ENCODE results near the gene MAP4K2.

The MAP4K2 gene

DNA sequence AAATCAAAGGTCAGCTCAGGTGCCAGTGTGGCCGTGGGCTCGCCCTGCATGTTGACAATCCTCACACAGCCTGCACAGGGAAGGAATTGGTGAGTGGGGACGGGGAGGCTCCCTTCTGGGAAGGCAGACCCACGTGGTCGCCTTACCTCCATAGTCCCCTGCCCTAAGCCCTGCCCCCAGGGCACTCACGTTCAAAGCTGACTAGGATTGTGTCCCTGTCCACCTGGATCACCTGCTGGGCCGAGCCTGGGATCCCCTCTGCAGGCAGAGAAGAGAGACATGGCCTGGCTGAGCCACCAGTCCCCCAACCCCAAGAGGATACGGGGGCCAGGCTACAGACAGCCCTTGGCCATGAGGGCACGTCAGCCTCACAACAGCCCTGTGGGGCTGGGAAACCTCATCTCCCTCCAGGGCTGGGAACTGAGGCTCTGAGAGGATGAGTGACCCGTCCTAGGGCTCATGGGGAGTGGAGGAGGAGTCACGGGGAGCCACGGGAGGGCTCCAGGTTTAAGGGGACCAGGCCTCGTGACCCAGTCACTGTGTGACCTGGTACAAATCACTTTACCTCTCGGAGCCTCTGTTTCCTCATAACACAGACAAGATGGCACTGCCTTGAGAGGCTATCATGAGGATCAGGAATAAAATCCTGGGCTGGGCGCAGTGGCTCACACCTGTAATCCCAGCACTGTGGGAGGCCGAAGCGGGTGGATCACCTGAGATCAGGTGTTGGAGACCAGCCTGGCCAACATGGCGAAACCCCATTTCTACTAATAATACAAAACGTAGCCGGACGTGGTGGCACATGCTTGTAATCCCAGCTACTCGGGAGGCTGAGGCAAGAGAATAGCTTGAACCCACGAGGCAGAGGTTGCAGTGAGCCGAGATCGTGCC lies 12.6 kb downstream of the MAP4K2 start:
- DNase-seq, result no peak

DNA sequence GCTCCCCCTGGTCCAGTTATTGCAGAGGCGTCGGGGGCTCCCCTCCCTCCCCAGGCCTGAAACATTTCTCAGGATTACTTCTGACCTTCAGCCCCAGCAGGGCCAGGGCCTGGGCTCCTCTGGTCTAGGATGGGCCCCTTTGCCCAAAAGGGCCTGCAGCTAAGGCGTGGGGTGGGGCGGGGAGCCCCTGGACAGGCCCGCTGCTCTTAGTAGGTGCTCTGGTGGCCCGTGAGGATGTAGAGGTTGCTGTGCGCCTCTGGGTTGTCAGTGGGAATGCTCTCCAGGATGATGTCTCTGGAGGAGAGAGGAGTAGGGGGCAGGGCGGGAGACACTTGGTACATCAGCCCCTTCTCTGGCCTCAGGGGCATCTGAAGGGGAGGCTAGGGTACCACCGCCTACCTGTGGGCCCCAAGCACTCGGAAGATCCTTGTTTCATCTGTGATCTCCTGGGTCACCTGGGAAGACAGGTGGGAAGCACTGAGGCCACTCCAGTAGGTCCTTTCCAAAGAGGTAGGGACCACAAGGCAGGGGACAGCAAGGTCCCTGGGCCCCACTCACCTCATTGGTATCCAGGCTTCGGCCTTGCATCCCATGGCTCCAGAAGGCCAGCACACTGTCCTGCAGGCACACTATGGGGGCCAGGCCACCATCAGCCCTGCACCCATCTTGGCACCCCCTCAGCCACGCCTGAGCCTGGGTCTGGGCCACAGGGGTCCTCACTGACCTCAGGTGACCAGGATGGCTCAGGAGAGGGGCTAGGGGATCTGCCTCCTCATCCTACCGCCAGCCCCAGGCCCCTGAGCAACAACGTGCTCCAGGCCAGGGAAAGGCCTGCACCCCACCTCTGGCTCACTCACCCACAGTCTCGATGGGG lies 13.4 kb downstream of the MAP4K2 start:
- DNase-seq, result no peak

DNA sequence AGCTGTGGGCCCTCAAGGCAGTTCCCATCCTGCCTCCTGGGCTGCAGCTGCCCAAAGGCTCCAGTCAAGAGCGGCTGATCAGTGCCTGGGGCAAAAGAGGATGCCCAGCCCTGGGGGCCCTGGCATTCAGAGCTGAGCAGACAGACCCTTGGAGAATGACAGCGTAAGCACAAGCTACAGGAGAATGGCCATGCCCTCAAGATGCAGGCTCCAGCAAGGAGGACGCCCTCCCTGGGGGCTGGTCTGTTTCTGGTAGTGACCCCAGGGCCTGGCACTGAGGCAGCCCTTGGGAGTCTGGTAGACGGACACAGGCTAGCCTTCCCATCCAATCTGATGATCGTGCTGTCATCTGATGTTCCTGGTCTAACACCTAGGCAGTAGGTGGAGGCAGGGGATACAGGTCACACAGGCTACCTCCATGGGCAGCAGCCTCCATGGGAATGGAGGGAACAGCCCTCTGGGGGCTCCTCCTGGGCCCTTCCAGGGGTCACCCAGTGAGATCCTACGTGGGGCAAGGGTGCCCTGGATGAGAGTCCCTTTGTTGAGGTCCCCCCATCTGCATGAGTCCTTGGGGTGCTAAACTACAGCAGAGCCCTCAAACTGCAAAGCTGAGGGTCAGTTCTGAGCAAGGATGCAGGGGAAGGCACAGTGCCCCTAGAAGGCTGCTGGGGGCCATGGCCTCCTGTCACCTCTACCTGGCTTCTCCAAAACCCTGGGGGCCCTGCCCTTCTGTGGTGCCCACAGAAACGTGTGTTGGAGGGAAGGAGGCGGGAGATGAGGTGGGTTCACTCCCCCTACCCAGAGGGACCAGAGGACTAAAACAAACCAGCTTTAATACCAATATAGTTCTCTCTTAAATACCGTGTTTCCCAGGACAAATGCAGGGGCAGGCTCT lies 14.4 kb downstream of the MAP4K2 start:
- no peak for DNase-seq

DNA sequence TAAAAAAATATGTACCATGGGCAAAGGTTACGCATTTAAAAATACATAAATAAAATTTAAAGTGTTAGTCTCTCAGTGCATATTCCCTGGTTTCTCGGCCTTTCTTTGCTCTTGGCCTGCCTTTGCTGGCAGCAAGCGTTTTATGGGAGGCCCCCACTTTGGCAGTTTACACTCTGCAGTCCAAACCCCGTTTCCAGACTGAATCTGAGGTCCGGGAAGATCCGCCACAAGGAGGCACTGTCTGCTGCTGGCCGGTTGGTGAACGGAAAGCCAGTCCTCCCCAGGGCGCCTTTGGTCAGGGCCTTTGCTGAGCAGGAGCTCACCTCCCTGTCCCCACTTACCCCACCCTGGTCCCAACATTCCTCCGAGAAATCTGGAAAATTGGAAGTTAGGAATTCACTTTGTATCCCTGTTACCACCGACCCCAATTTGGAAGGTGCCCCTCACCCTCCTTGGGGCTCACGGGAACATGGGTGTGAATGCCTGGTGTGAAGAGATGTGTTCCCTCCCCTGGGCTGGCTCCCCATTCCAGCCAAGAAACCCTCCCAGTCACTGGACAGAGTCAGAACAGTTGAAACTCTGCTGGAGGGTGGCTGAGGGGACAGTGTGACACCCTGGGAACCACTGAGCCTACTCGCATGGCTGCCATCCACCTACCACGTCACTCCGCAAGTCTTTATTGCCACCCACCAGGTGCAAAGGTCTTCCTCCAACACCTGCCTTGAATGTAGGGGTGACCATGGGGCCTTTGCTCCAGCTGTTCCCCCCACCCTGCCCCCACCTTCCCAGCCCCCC lies 15.3 kb downstream of the MAP4K2 start:
- peak; percentile 61 for DNase-seq

DNA sequence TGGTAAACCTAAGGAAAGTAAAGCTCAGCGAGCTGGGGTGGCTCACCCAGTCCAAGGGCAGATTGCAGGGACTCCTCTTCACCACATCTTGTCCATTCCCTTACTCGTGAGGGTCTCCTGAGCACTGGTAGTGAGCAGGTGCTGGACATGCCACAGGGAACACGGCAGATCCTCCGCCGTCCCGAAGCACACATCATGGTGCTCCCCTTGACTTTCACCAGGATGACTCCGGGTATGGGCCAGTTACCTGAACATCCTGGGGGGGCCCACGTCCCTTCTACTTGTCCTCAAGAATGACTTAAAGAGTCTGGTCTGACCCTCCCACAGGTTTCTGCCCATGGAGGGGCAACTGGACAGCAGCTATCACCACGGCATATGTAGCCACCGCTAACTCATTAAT lies 16.7 kb downstream of the MAP4K2 start:
- DNase-seq, result no peak

DNA sequence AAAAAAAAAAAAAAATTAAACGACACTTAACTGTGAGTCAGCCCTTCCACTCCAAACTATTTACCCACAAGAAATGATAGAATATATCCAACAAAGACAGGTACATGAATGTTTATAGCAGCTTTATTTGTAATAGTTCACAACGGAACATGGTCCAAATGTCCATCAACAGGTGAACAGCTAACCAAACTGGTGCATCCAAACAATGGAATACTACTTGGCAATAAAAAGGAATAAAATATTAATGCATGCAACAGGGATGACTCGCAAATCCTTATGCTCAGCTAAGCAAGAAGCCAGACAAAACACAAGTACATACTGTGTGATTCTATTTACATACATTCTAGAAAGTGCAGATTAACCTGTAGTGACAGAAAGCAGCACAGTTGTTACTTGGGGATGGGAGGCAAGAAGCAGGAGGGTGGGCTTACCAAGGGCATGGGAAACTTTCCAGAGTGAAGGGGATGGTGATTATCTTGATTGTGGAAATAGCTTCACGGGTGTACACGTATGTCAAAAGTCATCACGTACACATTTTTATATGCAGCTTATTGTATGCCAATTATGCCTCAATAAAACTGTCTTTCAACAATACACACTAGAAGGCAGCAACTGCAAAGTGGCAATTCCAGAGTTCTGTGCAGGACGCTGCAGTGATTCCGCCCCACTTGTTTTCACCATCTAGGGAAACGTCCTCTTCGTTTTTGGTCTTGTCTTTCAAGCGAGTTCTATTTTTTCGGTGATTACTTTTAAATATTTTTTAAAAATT lies 18.0 kb downstream of the MAP4K2 start:
- DNase-seq, result no peak

DNA sequence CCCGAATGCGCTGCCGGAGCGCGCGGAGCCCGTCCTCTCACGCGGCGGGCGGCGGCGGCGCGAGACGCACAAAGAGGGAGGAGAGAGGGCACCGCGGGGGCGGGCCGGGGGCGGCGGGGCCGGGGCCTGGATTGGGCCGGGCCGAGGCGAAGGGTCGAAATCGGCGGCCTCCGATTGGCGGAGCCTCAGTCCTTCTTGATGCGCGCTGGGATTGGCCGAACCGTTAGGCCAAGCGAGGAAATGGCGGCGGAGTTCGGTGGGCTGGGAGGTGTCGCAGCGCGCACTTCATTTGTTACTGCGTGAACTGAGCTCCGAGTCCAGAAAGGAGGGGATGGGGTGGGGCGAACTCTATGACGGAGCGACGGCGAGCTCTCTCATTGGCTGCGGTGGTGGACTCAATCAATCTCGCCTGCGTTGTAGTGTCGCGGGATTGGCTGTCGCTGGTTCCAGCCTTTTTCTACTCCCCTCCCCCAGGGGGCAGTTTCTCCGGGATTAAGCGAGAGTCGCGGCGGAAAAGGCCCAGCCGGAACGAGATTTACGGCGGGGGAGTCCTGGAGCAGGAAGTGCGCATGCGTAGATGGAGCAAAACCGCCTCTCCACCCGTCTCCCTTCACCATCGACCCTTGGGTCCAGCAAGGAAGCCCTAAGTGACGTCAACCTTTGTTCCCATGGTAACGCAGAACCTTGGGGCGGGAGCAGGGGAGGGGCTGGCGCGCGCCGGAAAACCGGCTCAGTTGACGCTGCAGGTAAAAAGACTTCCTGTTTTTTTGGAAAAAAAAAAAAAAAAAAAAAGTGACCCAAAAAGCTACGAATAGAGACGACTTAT lies 24.3 kb downstream of the MAP4K2 start, which contains the start of gene SF1:
Gene SF1 (minus strand): TSS at position 70 of the 826 bp plus-strand sequence. CDS start 150 bp downstream, outside the sequence.
- peak; percentile 100 for DNase-seq

DNA sequence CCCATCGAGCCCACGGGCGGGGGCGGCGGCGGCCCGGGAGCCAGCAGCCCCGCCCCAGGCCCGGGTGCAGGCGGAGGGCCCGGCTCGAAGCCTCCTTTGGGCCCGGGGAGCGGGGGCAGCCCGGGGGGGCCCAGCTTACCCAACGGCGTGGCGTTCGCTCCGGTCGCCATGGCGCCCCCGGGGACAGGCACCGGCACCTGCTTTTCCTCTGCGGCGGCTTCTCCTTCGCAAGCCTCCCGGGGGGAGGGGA lies 24.9 kb downstream of the MAP4K2 start:
- no peak for DNase-seq

DNA sequence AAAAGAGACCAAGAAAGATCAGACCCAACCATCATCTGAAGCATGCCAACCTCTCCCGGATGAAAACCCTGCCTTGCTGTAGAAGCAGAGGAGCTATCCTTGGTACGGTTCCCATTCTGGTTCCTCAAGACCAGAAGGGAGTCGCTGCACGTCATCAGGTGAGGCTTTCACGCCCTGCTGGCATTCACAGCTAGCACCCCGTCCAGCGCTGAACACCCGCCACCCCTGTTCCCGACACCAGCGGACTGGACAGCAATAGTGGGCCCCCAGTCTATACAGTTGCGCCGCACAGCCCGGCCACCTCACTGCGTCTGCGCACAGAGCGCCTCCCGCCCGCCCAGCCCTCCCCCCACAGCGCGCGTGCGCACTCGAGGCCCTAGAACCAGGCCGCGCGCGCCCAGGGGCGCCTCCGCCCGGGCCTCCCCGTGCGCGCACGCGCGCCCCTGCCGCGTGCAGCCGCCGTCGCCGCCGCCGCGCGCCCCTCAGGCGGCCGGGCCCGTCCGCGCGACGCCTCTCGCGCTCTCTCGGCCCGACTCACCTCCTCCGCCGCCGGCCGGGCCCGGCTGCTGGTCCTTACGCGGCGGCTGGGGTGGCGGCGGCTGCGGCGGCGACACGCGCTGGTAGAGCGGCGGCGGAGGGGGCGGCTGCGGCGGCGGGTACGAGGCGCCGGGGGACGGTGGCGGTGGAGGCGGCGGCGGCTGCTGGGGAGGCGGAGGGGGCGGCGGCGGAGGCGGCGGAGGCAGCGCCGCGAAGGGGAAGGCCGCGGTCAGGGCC lies 25.4 kb downstream of the MAP4K2 start:
- DNase-seq, result peak; percentile 84

DNA sequence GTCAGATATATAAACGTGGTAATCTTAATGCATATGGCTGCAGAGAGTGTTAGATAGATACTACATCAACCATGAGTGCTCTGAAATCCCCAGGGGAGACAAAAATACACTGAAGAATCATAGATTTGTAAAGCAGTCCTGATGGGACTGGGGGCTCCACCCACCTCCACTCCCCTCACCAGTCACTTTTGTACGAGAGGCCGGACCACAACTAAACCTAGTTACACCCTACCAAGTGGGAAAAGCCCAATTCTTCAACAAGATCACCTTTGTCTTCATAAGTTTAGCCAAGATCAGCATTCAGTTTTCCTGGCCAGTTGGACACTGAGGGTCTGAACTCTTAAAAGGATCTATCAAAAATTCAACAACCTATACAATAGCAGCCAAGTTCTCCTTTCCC lies 26.1 kb downstream of the MAP4K2 start:
- no peak for DNase-seq

DNA sequence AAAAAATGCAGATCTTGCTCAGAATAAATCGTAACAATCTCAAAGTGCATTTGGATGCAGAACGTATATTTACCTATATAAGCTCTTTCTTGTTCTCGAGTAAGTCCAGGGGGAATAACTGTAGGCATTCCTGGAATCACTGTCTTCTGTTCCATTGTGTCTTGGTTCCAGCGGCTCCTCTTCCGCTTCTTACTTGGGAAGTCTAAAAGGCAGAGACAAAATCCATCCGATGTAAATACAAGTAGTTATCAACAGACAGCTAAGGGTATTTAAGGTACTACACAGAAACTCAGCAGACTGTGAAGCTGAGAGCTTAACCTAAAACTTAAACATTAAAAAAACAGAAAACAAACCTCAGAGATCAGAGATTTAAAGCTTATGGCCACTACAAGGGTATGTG lies 26.6 kb downstream of the MAP4K2 start:
- DNase-seq, result no peak

DNA sequence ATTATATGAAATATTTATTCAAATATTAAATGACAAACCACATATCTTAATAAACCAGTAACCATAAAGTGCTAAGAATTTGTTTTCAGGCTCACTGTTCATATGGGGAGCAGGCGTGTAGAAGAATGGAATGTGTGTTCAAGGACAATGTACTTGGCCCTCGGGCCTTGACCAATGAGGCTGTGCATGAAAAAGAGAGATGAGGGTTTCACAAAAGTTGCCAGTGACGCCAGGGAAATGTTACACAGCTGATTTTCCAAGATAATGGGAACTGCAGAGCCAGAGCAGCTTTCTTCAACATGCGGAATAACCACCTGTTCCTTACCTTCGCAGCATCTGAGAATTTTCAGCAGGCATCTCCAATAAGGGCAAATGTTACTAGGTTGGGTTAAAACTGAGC lies 28.9 kb downstream of the MAP4K2 start:
- no peak for DNase-seq

DNA sequence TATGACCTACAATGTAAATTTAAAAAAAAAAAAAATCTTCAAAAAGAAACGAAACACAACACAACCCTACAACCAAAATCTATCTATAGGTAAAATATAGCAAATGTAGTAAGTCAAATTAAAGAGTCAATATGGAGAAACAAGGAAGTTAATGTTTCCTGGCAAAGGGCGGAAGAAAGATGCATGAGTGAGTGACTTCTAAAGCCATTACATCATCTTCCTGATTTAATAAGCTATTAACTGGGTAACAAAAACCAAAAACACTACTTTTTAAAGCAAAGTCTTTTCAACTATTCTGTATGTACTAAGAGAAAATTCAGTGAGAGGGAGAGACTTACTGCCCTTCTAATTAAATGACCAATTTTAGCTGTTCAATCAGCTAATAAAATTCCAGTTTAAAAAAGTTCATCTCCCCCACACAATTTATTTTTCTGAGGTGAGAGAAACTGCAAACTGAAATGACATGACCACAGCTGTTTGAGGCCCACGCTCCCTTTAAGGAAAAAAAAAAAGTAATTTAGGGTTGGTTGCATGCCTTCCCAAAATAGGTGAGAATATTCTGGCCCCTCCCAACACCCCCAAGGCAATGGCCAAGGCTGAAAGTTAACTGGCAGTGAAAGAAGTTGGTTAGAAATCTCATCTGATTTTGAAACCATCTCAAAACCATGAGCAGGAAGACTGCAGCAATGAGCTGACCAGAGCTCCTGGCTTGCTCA lies 30.6 kb downstream of the MAP4K2 start:
- peak; percentile 78 for DNase-seq

DNA sequence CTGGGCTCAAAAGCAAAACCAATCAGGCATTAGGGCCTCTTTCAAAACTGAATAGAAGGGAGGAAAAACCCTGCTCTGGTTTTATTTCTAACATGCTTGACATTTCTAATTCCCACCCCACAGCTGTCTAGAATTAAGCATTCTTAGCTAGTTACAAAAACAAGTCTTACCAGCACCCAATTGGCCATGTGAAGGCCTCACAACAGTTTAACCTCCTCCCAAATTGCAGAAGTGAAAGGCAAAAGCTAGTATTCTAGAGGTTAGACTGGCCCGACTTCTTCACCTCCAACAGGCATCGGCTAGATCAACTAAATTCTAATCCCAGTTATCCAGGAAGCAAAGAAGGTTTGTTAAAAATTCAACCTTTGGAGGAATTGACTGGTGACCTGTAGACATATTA lies 31.2 kb downstream of the MAP4K2 start:
- peak; percentile 59 for DNase-seq

DNA sequence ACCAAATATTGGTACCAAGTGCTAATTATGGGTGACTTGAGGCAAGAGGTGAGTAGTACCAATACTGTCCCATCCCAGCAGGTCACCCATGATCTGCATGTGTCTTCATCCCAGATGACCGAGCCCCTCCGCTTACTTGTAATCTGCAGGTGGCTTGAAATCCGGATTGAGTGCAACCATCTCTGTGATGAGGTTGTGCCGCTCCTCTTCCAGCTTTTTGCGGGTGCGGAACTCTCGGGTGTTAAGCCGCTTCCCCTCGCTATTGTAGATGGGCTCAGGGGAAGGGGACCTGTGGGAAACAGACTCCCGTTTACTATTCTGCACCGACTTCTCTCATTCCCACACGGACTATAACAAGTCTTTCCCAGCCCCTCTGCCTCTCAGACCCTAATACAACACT lies 32.9 kb downstream of the MAP4K2 start:
- no peak for DNase-seq

DNA sequence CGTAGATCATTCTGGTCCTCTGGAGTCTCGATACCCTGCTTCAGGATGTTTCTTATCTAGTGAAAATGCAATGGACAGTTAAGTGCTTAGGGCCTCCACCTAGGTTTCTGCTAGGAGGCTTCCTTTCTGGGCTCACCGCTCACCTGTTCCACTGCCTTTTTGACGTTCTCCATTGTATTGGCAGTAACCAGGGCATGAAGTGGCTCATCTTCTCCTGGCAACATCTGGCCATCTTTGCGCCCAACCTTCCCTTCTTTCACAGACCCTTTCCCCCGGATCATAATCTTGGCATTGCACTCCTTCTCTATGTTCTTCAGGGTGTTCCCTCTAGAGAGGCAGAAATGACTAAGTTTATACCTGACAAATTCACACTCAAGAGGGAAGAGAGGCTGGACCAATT lies 33.7 kb downstream of the MAP4K2 start:
- DNase-seq, result no peak

DNA sequence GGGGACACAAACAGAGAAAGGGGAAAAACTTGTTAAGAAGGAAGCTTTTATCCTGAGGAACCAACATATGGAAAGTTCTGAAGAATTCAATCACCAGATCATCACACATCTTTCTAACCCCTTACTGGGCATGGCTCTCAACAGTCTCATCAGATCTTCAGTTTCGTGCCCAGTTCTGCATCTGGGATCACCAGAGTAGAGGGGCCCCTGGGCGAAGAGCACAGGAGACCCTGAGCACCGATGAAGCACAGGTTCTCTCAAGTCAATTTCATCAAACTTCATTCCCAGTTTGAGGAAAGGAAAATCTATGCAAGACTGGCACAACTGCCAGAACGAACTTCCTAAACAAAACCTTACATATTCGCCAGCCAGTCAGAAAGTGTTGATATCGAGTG lies 34.7 kb downstream of the MAP4K2 start:
- no peak for DNase-seq

DNA sequence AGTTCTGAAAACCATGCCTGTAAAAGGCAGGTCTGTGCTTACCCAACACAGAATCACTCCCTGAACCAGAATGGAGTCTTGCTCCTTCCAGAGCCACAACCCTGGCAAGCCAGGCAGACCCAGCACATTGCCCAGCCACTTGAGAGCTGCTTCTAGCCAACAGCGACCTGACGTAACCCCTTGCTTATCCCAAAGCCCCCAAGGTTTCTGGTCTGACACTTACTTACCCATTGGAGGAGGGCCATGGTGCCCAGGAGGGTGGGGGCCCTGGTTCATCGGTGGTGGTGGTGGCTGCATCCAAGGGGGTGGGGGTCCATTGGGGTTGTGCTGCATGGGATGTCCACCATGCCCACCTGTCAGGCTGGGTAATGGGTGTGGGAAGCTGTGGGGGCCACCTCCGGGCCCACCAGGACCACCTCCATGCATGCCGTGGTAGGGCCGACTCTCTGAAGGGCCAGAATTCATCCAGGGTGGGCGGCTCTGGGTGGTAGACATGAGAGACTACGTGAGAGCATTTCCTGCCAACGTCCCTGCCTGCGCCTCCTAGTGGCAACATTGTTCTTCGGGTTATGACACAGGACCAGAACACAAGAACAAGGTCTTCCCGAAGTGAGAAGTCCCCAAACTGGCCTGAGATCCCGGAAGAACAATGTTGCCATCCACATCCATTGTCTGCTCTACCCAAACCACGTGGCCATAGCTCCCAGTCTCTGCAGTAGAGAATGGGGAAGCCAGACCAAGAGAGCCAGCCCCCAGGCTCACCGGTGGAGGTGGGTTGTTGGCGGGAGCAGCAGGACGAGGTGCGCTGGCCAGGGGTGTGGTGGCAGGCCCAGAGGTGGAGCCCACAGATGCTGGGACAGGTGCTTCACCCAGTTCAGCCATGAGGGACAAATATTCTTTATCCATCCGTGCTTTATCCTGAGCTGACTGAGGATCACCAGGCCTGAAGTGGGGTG lies 35.4 kb downstream of the MAP4K2 start:
- DNase-seq, result peak; percentile 73
